ENCODE measurements around the gene SAMD4A. TPM values are rescaled to one million over a fixed set of nuclear protein-coding genes. Genes with fewer than 3 reads are reported as not detected.

Gene SAMD4A
- total RNA-seq, 1 experiment from 2014 or later = 9.6 TPM

GRCh38 chr14:54650959-54651351 is 84.0 kb downstream of the SAMD4A start:
- H3K9me3 ChIP-seq (ENCODE audit: control insufficient read depth, low read depth, low read length) = no peaks in the 10 kb centered on the region
- H3K4me3 Mint-ChIP-seq = no peak overlapping the region
- H3K4me1 Mint-ChIP-seq = peaks cover 35 to 41% of the 10 kb centered on the region in 2 experiments
- no peak overlapping the region for H2BK12ac ChIP-seq (ENCODE audit: insufficient read length, low read depth, low read length)
- H3K9ac ChIP-seq (ENCODE audit: extremely low read depth, insufficient read length, low read length) = no peak overlapping the region
- TF ChIP-seq, protein P1, sequence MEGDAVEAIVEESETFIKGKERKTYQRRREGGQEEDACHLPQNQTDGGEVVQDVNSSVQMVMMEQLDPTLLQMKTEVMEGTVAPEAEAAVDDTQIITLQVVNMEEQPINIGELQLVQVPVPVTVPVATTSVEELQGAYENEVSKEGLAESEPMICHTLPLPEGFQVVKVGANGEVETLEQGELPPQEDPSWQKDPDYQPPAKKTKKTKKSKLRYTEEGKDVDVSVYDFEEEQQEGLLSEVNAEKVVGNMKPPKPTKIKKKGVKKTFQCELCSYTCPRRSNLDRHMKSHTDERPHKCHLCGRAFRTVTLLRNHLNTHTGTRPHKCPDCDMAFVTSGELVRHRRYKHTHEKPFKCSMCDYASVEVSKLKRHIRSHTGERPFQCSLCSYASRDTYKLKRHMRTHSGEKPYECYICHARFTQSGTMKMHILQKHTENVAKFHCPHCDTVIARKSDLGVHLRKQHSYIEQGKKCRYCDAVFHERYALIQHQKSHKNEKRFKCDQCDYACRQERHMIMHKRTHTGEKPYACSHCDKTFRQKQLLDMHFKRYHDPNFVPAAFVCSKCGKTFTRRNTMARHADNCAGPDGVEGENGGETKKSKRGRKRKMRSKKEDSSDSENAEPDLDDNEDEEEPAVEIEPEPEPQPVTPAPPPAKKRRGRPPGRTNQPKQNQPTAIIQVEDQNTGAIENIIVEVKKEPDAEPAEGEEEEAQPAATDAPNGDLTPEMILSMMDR (conservative IDR thresholded peaks at IDR 0.05) = no peak
- no peak overlapping the region for H3K27ac ChIP-seq (ENCODE audit: insufficient read length, low read depth, low read length)
- H4K5ac ChIP-seq (ENCODE audit: insufficient read length, low read depth, low read length) = no peak overlapping the region
- H3T11ph ChIP-seq (ENCODE audit: low read length) = no peak overlapping the region
- no peak for DNase-seq
- no peak overlapping the region for H3K14ac ChIP-seq (ENCODE audit: insufficient read depth, low read length)
- H3K79me2 ChIP-seq (ENCODE audit: insufficient read depth, low read length) = peaks cover 3% of the 10 kb centered on the region; the same call in 1 of the 2 replicates
- H2BK20ac ChIP-seq (ENCODE audit: low read depth, low read length, poor library complexity, severe bottlenecking) = no peak overlapping the region
- H2BK5ac ChIP-seq (ENCODE audit: insufficient read length, low read length) = no peak overlapping the region
- WGBS (ENCODE audit: extremely low coverage, insufficient read length, low lambda C conversion rate) = no CpG with 5 or more reads among the region's 5 CpGs
- no peaks in the 10 kb centered on the region for H3K23me2 ChIP-seq (ENCODE audit: insufficient read length, low read depth, low read length, poor library complexity, severe bottlenecking)
- no peak overlapping the region for H3K23ac ChIP-seq (ENCODE audit: insufficient read length, low read depth, low read length)
- H3K27me3 Mint-ChIP-seq (ENCODE audit: low read depth) = no peaks in the 10 kb centered on the region; the same call in 1 of the 2 replicates
- peak overlapping the region; percentile 11 for H3K18ac ChIP-seq (ENCODE audit: insufficient read length, low read depth, low read length)
- no peak overlapping the region for H2BK120ac ChIP-seq (ENCODE audit: low read depth, low read length, poor library complexity, severe bottlenecking)
- H4K8ac ChIP-seq (replicated peaks; ENCODE audit: insufficient read length, low read depth, low read length) = no peak overlapping the region
- H3K4me1 ChIP-seq (ENCODE audit: insufficient read depth, low read length) = peaks cover 23% of the 10 kb centered on the region; the same call in 1 of the 2 replicates
- no peak overlapping the region for H2AFZ ChIP-seq (ENCODE audit: low read length)
- H3K9me3 Mint-ChIP-seq = no peaks in the 10 kb centered on the region
- no peak overlapping the region for H4K91ac ChIP-seq (ENCODE audit: insufficient read length, low read depth, low read length)
- peak overlapping the region in 2 of 3 experiments; percentile 7 to 44; a peak in 3 of 7 replicates for H3K27ac Mint-ChIP-seq
- no peaks in the 10 kb centered on the region for H3K36me3 Mint-ChIP-seq (ENCODE audit: insufficient read depth in 1 of 3, low read depth in 3 of 3)
- H2BK15ac ChIP-seq (ENCODE audit: low read depth, low read length) = no peak overlapping the region
- no peak overlapping the region for H3K4me2 ChIP-seq (ENCODE audit: insufficient read depth, insufficient read length, low read length)
- no peaks in the 10 kb centered on the region for H4K20me1 ChIP-seq (ENCODE audit: control insufficient read depth, insufficient read depth, insufficient read length)
- no peak overlapping the region for H3K56ac ChIP-seq (ENCODE audit: insufficient read length, low read depth, low read length)
- no peaks in the 10 kb centered on the region for H3K27me3 ChIP-seq (ENCODE audit: insufficient read depth, low read length)
- no peaks in the 10 kb centered on the region for H3K79me1 ChIP-seq (ENCODE audit: insufficient read depth, low read depth, low read length, poor library complexity, severe bottlenecking)
- peak overlapping the region; percentile 57 for H2AK5ac ChIP-seq (ENCODE audit: insufficient read length, low read length)
- H3K4ac ChIP-seq (ENCODE audit: low read depth, low read length) = no peak overlapping the region
